Inflammatory macrophage treated with lipopolysaccharide for 1 hour (primary cell): Measurements from ENCODE around the gene ZNF443.
"Not testable (repeated sequence)": the region's sequence is repeated elsewhere in the genome, so short reads cannot be mapped to it uniquely, and the experiment has no call there.

ENCODE experiments used
- DNase-seq, 2 donors: peaks; one replicate each; pipeline ENCODE4 v3.0.0-alpha.2; 2020 to 2022

ZNF443 gene

DNA sequence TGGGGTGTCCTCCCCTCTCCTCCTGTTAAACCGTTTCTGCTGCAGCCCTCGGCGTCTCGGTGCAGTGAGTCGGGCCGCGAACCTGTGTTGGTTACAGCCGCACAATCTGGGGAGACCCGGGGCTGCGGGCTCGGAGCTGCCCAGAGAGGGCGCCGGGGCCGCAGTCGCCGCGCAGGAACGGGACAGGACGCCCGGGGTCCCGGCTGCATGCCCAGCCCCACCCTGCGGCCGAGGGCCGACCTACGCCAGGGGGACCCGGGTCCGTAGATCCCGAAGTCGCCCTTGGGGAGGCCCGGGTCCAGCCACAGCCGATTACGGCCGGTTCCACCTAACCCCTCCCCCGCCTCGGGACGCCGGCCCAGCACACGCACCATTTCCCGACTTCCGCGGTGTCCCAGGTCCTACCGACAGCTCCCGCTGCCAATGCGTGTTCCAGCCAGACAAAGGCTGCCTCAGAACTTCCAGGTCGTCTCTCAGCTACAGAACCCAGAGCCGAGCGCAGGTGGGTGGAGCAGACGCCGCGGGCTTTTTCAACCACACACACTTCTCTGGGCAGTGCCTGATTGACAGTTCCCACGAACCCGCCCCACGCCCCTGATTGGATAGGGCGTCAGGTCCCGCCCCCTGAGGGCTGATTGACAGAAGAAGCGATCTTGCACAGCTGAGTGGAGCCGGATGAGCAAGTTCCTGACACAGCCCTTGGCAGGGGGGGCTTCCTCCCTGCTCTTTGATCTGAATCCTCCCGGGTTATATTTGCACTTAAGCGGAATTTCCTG lies at the start of gene ZNF443:
TSS of gene ZNF443 (minus strand) at position 481 of the 776 bp plus-strand sequence. CDS start at position 374, 107 bp downstream.
- DNase-seq = peak; percentile 97 to 99

DNA sequence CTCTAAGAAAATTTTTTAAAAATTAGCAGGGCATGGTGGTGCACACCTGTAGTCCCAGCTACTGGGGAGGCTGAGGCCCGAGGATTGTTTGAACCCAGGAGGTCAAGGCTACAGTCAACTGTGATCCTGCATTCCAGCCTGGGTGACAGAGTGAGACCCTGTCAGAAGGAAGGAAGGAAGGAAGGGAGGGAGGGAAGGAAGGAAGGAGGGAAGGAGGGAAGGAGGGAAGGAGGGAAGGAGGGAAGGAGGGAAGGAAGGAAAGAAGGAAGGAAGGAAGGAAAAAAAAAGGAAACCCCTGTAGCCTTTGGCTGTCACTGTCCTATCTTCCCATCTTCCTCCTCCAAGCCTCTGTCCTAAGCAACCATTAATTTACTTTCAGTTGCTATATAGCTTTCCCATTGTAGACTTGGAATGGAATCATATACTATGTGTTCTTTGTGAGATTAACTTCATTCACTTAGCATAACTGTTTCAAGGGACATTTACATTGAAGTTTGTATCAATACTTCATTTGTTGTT lies 45.5 kb upstream of the ZNF443 start:
- DNase-seq = not testable (repeated sequence)

DNA sequence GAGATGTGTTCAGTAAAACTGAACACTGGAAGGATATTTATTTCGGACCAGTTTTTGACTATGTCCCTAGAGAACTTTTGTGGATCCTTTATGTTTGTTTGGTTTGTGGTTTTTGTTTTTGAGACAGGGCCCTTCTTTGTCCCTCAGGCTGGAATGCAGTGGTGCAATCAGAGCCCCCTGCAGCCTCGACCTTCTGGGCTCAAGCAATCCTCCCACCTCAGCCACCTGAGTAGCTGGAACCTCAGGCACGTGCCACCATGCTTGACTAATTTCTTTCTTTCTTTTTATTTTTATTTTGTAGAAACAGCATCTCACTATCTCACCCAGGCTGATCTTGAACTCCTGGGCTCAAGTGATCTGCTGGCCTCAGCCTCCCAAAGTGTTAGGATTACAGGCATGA lies 44.8 kb upstream of the ZNF443 start:
- DNase-seq = no peak

DNA sequence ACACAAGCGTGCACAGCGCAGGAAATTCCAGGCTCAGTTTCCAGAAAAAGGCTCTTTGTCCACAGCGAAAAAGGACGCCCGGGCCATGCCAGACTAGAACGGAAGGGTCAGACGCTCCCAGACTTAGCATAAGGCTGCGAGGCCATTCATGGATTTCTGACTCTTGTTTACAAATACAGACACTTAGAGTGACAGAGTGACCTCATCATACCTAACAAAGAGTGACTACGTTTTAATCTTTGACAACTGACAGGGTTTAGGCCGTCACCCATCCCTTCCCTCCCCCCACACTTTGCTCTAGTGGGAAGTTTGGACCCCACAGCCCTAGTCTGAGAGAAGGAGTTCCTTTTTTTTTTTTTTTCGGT lies 44.2 kb upstream of the ZNF443 start:
- peak in 1 of 2 donors; percentile 11 for DNase-seq

DNA sequence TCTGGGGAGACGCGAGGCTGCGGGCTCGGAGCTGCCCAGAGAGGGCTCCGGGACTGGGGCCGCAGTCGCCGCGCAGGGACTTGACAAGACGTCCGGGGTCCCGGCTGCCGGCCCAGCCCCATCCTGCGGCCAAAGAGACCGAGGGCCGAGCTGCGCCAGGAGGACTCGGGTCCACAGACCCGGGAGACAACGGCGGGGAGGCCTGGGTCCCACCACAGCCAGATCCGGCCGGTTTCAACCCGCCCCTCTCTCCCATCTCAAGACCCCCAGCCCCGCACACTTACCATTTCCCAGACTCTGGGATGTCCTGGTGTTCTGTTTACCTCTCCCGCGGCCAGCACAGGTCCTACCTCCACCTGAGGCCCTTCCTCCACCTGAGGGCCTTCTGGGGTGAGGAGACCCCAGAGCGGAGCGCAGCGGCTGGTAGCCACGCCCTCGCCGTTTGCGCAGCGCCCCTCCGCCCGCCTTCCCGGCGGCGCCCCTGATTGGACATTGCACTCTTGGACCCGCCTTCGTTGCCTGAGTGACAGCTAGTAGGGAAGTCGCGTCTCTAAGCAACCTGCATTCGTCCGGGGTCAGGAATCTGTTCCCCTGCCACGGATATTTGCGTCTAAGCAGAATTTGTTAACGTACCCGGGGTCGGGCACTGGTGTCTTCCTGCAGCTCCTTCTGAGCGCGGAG lies 43.7 kb upstream of the ZNF443 start, which contains the start of gene ZNF709:
TSS of gene ZNF709 (minus strand) at position 446 of the 681 bp plus-strand sequence. CDS start at position 287, 159 bp downstream.
- peak; percentile 76 to 94 for DNase-seq

DNA sequence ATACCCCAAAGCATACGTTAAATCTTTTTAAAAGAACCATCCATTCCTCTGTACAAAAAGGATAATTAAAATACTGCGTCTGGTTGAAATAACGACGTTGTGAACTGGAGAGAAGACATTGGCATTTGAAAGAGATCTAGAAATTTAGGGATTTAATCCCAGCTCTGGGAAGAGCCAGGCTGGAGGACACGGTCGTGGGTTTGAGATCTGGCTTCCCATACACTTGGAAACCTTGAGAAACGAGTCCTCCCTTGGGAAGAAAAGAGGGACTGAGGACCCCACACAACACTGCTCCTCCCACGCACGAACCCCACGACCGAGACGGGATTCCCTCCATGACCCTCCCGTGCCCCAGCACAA lies 43.2 kb upstream of the ZNF443 start:
- DNase-seq = no peak

DNA sequence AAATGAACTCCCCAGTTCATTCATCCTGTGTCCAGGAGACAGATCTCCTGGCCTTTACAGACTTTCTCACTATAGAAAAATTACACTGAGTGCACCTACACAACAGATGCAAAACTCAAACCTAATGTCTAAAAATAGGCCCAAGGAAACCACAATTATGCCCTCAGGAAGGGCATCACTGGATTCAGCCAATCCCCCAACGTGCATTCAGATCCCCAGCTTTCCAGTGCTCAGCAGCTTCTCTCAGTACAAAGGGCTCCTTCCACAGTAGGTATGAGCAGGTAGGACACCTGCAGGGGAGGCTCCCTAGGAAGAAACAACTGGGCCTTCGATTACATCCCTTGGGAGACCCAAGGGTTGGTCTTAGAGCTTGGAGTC lies 41.7 kb upstream of the ZNF443 start:
- DNase-seq = no peak

DNA sequence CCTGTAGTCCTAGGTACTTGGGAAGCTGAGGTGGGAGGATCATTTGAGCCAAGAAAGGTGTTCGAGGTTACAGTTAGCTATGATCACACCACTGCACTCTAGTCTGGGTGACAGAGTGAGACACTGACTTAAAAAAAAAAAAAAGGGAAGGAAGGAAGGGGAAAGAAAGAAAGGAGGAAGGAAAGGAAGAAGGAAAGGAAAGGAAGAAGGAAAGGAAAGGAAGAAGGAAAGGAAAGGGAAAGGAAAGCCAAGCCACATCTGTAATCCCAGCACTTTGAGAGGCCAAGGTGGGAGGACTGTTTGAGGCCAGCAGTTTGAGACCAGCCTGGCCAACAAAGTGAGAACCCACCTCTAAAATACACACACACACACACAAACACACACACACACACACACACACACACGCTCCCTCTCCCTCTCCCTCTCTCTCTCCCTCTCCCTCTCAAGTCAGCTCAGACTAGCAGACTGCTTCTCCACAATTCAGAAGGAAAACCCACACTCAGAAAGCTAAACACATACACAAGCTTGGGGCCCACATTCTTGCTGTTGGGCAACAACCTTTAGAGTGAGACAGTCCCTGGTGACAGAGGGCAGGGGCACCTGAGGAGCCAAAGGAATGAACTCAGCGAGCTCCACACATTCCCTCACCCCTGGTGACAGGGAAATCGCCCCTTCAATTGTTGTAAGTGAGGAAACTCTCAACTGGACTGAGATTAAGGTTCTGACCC lies 41.1 kb upstream of the ZNF443 start:
- DNase-seq = no peak

DNA sequence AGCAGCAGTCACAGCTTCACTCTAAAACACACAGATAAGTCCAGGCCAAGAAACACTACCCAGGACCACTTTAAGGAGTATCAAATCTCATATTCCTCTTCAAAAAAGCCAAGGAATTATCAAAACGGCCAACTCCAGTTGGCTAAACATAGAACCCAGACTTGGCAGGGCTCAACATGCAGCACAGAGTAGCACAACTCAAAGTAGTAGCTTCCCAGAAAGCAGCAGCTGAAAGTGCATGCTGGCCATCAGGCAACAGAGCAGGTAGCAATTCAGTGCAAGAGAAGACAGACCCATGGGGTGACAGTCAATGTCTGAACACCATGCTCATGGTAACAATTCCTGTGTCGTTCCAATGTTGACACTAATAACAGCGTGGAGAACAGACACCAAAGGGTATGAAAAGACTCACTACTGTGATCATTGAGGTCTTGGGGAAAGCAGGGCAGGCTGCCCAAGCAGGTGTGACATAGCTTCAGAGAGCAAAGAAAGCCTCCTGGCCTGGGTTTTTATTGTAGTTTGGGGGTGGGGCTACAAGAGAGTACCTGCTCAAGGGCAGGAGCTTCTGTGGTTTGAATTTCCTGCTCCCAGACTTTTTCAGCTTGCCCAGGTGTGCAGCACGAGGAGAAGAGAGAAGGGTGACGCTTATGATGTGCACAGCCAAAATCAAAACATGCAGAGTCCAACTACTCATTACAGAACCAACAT lies 37.6 kb upstream of the ZNF443 start:
- DNase-seq = no peak

DNA sequence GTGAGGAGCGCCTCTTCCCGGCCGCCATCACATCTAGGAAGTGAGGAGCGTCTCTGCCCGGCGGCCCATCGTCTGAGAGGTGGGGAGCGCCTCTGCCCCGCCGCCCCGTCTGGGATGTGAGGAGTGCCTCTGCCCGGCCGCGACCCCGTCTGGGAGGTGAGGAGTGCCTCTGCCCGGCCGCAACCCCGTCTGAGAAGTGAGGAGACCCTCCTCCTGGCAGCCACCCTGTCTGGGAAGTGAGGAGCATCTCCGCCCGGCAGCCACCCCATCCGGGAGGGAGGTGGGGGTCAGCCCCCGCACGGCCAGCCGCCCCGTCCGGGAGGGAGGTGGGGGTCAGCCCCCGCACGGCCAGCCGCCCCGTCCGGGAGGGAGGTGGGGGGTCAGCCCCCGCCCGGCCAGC lies 26.8 kb upstream of the ZNF443 start:
- not testable (repeated sequence) for DNase-seq

DNA sequence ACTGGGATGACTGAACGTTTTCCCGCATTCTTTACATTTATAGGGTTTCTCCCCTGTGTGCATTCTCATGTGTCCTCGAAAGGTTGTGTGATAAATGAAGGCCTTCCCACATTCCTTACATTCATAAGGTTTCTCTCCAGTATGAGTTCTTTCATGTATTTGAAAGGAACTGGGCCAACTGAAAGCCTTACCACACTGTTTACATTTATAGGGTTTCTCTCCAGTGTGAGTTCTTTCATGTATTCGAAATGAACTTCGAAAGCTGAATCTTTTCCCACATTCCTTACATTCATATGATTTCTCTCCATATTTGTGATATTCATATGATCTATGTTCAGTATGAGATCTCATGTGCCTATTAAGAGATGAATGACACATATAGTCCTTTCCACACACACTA lies 24.4 kb upstream of the ZNF443 start:
- no peak for DNase-seq

DNA sequence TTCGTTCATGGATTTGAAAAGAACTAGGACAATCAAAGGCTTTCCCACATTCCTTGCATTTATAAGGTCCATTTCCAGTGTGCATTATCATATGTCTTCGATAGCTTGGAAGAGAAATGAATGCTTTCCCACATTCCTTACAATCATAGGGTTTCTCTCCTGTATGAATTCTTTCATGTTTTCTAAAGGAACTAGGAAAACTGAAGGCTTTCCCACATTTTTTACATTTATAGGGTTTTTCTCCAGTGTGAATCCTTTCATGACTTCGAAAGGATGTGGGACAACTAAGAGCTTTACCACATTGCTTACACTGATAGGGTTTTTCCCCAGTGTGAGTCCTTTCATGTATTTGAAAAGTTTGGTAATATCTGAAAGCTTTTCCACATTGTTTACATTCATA lies 23.9 kb upstream of the ZNF443 start:
- DNase-seq = no peak

DNA sequence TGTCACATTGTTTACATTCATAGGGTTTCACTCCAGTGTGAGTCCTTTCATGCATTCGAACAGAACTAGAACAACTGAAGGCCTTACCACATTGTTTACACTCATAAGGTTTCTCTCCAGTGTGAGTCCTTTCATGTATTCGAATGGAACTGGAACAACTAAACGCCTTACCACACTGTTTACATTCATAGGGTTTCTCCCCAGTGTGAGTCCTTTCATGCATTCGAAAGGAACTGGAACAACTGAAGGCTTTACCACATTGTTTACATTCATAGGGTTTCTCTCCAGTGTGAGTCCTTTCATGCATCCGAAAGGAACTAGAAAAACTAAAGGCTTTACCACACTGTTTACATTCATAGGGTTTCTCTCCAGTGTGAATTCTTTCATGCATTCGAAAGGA lies 23.3 kb upstream of the ZNF443 start:
- DNase-seq = not testable (repeated sequence)

DNA sequence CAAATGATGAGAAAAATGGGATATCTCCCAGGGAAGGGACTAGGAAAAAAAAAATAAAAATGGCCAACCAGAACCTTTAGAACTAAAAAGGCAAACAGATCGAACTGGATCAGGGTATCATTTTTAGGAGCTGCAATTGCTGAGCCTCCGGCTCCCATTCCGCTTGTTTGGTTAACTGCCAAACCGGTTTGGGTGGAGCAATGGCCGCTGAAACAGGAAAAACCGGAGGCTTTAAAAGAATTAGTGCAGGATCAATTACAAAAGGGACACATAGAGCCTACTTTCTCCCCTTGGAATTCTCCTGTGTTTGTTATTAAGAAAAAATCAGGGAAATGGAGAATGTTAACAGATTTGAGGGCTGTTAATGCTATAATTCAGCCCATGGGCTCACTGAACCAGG lies 12.7 kb upstream of the ZNF443 start:
- no peak for DNase-seq

DNA sequence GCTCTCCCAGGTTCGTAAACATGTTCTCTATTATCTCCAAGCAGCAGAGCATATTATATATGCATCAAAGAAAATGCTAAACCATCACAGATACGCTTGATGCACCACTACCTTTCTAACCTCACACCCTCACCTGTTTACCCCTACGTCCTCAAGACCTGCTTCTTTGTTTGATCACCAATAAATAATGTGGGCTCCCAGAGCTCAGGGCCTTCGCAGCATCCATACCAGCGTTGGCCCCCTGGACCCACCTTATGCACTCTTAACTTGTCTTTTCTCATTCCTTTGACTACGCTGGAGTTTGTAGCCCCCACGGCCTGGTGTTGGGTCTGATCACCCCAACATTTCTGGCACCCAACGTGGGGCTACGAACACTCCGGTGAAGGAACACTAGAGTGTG lies 10.0 kb upstream of the ZNF443 start:
- no peak for DNase-seq

DNA sequence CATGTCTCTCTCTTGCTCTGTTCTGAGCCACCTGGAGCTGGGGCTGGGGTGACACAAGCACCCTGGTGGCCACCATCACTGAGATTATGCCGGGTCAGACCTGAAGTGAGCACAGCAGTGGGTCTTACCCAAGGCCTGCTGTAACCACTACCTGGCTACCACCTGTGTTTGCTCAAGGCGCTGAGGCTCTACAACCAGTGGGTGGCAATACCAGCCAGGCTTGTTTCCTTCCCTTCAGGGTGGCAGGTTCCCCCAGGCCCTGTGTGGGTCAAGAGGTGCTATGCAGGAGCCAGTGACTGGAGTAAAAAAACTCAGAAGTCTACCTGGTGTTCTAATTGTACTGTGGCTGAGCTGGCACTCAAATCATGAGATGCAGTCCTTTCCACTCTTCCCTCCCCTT lies 8.0 kb upstream of the ZNF443 start:
- no peak for DNase-seq

DNA sequence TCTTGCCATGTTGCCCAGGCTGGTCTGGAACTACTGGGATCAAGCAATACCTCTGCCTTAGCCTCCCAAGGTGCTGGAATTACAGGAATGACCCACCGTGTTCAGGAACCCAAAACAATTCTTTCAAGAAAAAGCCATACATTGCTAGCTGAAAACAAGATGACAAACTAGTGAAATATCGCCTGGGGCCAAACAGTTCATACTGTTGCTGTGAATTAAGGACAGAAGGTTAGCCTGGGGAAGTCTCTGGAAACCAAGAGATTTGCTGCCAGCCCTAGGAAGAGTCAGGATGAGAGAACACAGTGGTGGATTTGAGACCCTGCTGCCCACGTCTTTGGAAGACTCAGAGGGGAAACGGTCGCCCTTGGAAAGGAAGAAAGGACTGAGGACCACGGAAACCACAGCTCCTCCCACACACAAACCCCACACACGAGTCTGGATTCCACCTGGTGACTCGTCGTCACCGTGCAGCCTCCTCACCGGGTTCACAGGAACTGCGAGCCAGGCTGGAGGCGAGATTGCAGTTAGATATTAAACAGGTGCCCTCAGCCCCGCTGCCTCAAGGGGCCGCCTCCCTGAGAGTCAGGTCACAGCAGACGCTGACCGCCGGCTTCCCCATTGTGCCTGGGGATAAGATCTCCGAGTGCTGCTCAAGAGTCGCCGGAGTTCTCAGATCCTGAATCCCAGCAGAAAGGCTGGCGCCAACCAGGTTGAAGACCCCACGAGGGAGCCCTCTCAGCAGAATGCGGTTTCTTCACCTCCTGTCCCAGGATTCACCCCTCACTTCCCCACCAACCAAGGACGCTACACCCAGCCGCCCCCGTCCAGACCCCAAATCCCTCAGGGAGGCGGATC lies 908 bp downstream of the ZNF443 start:
- DNase-seq = peak; percentile 7 to 23

DNA sequence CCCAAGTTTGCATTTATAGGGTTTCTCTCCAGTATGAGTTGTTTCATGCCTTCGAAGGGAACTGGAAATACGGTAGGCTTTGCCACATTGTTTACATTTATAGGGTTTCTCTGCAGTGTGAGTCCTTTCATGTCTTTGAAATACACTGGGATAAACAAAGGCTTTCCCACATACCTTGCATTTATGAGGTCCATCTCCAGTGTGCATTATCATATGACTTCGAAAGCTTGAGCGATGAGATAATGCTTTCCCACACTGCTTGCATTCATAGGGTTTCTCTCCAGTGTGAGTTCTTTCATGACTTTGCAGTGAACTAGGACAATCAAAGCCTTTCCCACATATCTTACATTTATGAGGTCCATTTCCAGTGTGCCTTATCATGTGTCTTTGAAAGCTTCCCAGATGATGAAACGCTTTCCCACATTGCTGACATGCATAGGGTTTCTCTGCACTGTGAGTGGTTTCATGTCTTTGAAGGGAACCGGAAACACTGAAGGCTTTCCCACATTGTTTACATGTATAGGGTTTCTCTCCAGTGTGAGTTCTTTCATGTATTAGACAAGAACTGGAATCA lies 10.0 kb downstream of the ZNF443 start:
- not testable (repeated sequence) for DNase-seq

DNA sequence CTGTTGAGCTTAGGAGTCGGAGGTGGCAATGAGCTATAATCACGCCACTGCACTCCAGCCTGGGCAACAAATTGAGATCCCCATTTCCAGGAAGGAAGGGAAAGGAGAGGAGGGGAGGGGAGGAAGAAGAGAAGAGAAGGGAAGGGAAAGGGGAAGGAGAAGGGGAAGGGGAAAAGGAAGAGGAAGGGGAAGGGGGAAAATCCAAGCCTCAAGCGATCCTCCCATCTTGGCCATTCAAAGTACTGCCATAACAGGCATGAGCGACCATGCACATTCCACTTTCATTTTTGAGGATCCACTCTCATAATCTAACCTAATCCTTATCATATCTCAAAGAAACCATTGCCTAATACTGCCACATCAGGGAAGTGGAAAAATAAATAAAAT lies 14.9 kb downstream of the ZNF443 start:
- no peak for DNase-seq

DNA sequence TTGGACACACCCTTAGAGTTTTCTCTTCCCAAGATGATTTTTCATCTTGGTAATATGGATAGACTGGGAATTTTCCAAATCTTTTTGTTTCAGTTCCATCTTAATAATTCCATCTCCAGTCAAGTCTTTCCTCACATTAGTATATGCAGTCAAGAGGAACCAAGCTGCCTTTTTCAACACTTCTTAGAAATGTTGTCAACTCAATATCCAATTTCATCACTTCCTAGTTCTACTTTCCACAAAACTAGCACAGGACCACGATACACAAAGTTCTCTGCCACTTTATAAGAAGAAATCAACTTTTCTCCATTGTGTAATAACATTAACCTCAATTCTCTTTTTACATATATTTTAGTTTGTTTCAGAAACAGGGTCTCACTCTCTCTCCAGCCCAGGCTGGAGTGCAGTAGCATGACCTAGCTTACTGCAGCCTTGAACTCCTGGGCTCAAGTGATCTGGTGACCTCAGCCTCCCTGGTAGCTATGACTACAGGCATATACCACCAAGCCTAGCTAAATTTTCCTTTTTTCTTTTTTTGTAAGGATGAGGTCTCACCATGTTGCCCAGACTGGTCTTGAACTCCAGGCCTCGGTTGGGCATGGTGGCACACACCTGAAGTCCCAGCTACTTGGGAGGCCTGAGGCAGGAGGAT lies 15.5 kb downstream of the ZNF443 start:
- peak; percentile 11 to 13 for DNase-seq

DNA sequence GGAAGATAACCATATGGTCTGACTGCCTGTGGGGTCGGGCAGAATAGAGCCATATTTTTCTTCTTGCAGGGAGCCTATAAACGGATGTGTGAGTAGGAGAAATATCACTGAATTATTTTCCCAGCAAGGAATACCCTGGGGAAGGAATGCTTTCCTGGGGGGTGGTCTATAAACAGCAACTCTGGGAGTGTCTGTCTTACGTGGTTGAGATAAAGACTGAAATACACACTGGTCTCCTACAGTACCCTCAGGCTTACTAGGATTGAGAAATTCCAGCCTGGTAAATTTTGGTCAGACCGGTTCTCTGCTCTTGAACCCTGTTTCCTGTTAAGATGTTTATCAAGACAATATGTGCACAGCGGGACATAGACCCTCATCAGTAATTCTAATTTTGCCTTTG lies 23.5 kb downstream of the ZNF443 start:
- not testable (repeated sequence) for DNase-seq
